NCI-H345 treated with DMSO at 0.1 percent for 48 hours (cell line): ENCODE data around the gene FGD5.

Source experiments
- DNase-seq: peaks from one replicate; lab custom pipeline; 2025; ENCODE audit not compliant: unreplicated experiment; lab: John Stamatoyannopoulos, UW

The FGD5 gene

GRCh38 chr3:14826069-14826468, 7.3 kb downstream of the FGD5 start:
- no peak for DNase-seq

GRCh38 chr3:14827776-14828175, 9.0 kb downstream of the FGD5 start:
- no peak for DNase-seq

GRCh38 chr3:14829811-14830210, 11.0 kb downstream of the FGD5 start:
- DNase-seq = no peak

GRCh38 chr3:14831916-14832450, 13.2 kb downstream of the FGD5 start:
- DNase-seq = no peak

- no peak for DNase-seq
Observed at GRCh38 chr3:14832975-14833722, 14.4 kb downstream of the FGD5 start.

- no peak for DNase-seq
Observed at GRCh38 chr3:14834121-14834520, 15.4 kb downstream of the FGD5 start.

GRCh38 chr3:14834807-14835466, 16.2 kb downstream of the FGD5 start:
- no peak for DNase-seq

GRCh38 chr3:14836049-14836468, 17.3 kb downstream of the FGD5 start:
- no peak for DNase-seq

GRCh38 chr3:14837186-14837877, 18.6 kb downstream of the FGD5 start:
- DNase-seq = no peak

GRCh38 chr3:14837878-14838258, 19.1 kb downstream of the FGD5 start:
- no peak for DNase-seq

- DNase-seq = no peak
Observed at GRCh38 chr3:14839236-14839635, 20.5 kb downstream of the FGD5 start.

- DNase-seq = no peak
Observed at GRCh38 chr3:14841836-14842235, 23.1 kb downstream of the FGD5 start.

GRCh38 chr3:14842277-14842676, 23.5 kb downstream of the FGD5 start:
- no peak for DNase-seq

GRCh38 chr3:14843321-14843720, 24.6 kb downstream of the FGD5 start:
- no peak for DNase-seq

GRCh38 chr3:14844386-14845170, 25.8 kb downstream of the FGD5 start:
- no peak for DNase-seq

GRCh38 chr3:14845180-14845579, 26.4 kb downstream of the FGD5 start:
- DNase-seq = no peak

GRCh38 chr3:14845826-14846225, 27.1 kb downstream of the FGD5 start:
- no peak for DNase-seq

GRCh38 chr3:14846226-14846880, 27.6 kb downstream of the FGD5 start:
- no peak for DNase-seq

GRCh38 chr3:14847613-14848541, 29.1 kb downstream of the FGD5 start:
- DNase-seq = no peak
